NCI-H2196 treated with DMSO at 0.1 percent for 48 hours (cell line): Measurements from ENCODE around the gene DOCK2.

Source experiments
- DNase-seq: peaks from one replicate; lab custom pipeline; 2025; ENCODE audit not compliant: unreplicated experiment; lab: John Stamatoyannopoulos, UW

Gene DOCK2

GRCh38 chr5:169971780-169972179 lies 334.7 kb downstream of the DOCK2 start:
- DNase-seq = no peak

GRCh38 chr5:169973056-169973455 lies 336.0 kb downstream of the DOCK2 start:
- DNase-seq = no peak

GRCh38 chr5:169974121-169974770 lies 337.2 kb downstream of the DOCK2 start:
- no peak for DNase-seq

GRCh38 chr5:169978714-169979113 lies 341.6 kb downstream of the DOCK2 start:
- no peak for DNase-seq

GRCh38 chr5:169979871-169980270 lies 342.8 kb downstream of the DOCK2 start:
- no peak for DNase-seq

- no peak for DNase-seq
Measured at GRCh38 chr5:169980418-169981053, 343.5 kb downstream of the DOCK2 start, which contains the start of gene INSYN2B. Gene INSYN2B, minus strand, starts transcription at chr5:169980495. Its CDS starts 96,597 bp downstream, at chr5:169883898.

- DNase-seq = no peak
Measured at GRCh38 chr5:169988206-169988605, 351.1 kb downstream of the DOCK2 start.

GRCh38 chr5:169988947-169989346 lies 351.9 kb downstream of the DOCK2 start:
- DNase-seq = no peak

- no peak for DNase-seq
Measured at GRCh38 chr5:169989365-169989764, 352.3 kb downstream of the DOCK2 start.

GRCh38 chr5:169991115-169991869 lies 354.2 kb downstream of the DOCK2 start:
- DNase-seq = no peak

- DNase-seq = no peak
Measured at GRCh38 chr5:169992789-169993484, 355.9 kb downstream of the DOCK2 start.

GRCh38 chr5:169993485-169993790 lies 356.4 kb downstream of the DOCK2 start:
- no peak for DNase-seq

GRCh38 chr5:169997798-169998197 lies 360.7 kb downstream of the DOCK2 start:
- no peak for DNase-seq

- no peak for DNase-seq
Measured at GRCh38 chr5:169999621-170000020, 362.5 kb downstream of the DOCK2 start.

- no peak for DNase-seq
Measured at GRCh38 chr5:170000155-170000554, 363.1 kb downstream of the DOCK2 start.

- no peak for DNase-seq
Measured at GRCh38 chr5:170006021-170006420, 368.9 kb downstream of the DOCK2 start.

GRCh38 chr5:170008376-170008775 lies 371.3 kb downstream of the DOCK2 start:
- no peak for DNase-seq

GRCh38 chr5:170010595-170010994 lies 373.5 kb downstream of the DOCK2 start:
- DNase-seq = no peak

- DNase-seq = no peak
Measured at GRCh38 chr5:170011751-170012150, 374.7 kb downstream of the DOCK2 start.

- no peak for DNase-seq
Measured at GRCh38 chr5:170012622-170013021, 375.5 kb downstream of the DOCK2 start.

- DNase-seq = no peak
Measured at GRCh38 chr5:170020423-170020822, 383.3 kb downstream of the DOCK2 start.

- no peak for DNase-seq
Measured at GRCh38 chr5:170021506-170021905, 384.4 kb downstream of the DOCK2 start.
